ENCODE results near the gene BLCAP.
"Not testable (repeated sequence)": the region's sequence is repeated elsewhere in the genome, so short reads cannot be mapped to it uniquely, and the experiment has no call there.

BLCAP gene

DNA sequence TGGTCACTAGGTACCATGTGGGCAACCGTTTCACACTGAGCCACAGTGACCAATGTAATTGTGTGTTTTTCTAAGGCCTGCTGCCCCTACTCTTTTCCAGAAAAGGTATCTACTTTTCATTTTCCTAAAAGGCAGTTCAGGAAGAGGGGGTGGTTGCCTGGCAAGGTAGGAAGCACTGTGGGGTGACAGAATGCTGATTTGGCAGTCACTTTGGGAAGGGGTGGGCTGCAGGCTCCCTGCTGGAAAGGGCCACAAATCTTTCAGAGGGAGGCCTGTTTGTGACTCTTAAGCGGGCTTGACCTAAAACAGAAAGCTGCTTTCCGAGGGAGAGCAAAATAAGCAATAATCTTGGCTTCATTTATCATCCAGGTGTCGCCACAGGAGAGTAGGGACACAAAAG is 11.8 kb downstream of the BLCAP start:
- DNase-seq (ENCODE audit: low read depth), result no peak

DNA sequence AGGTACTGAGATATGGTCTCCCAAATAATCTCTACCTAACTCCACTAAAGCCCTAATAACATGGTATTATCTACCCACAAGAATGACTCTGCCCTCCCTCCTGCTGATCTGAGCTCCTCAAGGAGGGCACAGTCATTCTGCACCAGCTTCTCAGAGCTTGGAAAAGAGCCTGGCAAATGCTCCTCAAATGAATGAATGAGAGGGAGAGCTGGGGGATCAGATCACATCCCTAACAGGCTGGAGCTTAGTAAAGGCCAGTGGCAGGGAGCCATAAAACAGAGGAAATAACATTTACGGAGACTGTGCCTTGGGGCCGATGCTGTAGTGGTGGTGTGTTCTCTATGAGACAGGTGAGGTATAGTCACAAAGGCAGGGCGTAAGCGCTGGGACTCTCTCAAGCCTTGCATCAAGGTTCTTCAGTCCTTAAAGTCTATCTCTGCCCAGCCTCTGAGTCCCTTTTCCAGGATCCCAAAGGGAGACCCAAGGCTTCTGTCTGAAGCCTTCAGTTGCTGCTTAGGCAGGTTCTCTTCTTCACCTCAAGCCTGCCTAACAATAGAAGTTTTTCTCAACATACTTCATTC is 13.8 kb downstream of the BLCAP start:
- no peak for DNase-seq (ENCODE audit: low read depth)

GRCh38 chr20:37511610-37512275 is 15.9 kb downstream of the BLCAP start:
- DNase-seq (ENCODE audit: low read depth), result no peak

DNA sequence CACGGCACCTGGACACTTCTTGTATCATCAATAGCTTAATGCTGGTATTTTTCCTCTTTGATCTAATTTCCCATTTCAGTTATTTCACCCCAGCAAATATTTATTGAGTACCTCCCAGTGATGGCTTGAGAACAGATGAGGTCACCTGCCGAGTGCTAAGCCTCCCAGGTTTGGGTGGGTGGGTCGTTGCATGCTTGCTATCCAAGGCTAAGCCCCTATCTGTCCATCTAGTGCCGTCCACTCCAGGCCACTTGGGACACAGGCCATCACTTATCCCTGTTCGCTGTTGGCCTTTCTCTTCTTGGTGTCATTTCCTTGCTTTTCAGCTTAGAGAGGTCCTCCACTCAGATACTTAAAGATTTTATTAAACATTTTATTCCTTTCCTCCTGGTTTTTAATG is 17.4 kb downstream of the BLCAP start:
- no peak for DNase-seq (ENCODE audit: low read depth)

DNA sequence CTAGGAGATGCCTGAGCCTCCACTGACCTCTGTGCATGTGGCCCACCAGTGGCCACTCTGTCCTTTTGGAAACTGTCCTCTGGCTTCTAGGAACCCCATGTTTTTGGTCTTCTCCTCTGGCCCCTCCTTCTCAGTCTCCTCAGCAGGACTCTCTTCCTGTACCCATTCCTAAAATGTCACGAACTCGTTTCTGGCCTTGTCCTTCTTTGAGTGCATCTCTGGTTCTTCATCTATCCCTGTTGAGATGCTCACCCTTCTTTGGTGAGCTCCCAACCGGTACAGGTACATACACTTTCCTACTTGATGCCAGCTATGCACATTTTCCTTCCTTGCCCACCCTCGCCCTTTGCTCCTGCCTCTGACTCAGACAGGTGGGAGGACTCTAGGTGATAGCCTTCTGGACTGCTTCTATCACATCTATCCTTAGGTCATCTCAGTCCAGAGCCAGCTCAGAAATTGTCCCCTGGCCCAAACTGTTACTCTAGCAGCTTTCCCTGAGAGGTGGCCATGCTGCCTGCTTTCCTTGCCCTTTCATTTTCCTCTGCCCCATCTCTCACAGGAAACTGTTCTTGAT is 21.4 kb downstream of the BLCAP start:
- no peak for DNase-seq (ENCODE audit: low read depth)

DNA sequence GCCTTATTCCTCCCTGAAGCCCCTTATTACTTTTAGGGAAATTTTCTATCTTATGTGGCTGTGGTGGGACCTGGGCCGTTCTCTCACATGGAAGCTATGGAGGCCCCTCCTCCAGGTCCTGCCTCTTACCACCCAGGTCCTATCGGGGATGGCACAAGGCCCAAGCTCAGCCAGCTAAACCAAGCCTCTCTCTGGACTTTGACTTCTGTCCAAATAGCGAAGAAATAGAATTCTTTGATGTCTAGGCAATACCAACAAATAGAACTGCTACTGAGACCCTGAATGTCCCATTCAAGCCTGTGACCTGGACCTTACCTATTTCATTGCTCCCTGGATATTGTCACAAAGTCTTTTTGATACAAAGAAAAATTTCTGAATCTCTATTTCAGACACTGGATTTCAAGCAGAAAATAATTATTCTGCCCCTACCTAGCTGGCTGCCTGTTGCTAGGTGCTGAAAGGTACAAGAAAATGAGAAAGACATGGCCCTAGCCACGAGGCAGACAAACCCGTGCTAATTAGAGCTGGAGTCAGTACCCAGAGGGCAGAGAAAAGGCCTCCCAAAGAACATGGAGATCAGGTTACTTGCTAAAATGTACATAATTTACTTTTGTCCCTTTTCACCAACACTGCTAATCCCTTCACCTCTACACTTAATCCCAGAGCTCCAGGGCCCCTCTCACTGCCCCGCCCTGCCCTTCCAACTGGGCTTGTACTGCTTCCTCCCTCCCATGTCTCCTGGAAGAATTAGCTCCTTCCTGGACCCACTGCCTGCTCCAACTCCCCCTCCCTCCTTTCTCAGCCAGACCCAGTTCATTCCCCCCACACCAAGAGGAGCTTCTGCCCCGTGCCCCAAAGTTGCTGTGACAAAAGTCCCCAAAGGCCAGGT is 22.2 kb downstream of the BLCAP start:
- no peak for DNase-seq (ENCODE audit: low read depth)

GRCh38 chr20:37504404-37505096 is 23.1 kb downstream of the BLCAP start:
- no peak for DNase-seq (ENCODE audit: low read depth)

DNA sequence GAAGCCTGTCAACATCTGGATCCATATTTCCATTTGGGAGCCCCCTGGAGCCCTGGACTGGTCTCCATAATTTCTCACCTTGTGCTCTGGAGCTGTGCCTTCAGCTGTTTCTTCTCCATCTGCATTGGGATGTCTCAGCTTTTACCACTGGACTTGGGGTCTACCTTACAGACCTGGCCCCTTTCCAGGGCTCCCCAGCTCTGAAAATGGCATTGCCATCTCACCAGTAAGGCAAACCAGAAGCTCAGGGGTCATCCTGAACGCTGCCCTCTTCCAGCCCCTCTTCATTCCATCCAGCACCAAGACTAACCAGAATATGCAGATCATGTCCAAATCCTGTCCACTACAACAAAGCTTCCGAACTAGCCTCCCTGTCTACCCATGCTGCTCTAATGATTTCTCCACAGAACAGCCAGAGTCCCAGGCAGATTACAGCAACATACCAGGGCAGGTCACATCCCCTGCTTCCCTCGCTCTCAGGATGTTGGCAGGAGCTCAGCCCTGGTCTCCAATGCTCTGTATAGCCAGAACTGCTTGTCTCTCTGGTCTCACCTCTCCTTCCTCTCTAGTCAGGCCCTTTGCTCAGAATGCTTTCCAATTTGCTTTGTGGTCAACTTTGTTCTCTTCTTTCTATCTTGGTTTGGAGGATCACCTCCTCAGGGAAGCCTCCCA is 24.3 kb downstream of the BLCAP start:
- DNase-seq (ENCODE audit: low read depth), result no peak

GRCh38 chr20:37502654-37503053 is 25.0 kb downstream of the BLCAP start:
- DNase-seq (ENCODE audit: low read depth), result no peak

DNA sequence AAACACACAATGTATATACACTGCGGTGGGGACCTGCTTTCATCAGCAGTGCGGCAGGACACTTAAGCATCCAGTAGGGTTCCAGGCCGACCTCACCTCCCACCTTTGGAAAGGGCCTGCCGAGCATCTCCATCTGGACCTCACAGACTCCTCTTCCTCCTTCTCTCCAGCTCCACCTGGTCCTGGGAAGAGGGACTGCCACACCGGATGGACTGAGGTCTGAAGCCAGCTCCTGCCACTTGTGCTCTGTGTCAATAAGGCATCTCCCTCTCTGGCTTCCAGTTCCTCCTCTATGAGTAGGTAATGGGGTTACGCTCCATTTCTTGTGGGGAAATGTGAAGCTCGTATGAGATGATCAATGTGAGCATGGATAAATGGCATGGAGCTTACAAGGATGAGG is 25.7 kb downstream of the BLCAP start:
- no peak for DNase-seq (ENCODE audit: low read depth)

- DNase-seq (ENCODE audit: low read depth), result no peak
These were observed 27.4 kb downstream of the BLCAP start for GRCh38 chr20:37500311-37500710.

DNA sequence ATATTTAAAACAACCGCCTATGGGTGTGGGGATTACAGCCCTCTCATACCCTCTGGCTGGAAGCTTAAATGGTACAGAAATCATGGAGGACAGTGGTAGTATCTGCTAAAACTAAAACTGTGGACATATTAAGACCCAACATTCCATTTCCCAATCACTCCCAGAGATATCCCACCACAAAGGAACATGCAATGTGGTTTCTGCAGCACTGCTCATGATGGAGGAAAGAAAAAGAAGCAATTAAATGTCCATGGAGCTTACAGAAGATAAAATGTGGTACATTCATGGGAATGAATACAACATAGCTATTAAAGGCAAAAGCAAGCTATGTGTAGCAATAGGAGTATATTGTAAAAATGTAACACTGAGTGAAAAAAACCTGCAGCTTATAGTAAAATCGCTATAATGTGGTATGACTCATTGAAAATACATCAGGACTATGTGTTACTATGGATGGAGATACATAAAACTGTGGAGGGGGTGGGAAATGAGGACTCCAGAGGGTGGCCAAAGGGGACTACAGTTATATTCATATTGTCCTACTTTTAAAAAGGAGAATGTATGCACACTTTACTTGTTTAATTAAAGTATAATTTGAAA is 29.5 kb downstream of the BLCAP start:
- no peak for DNase-seq (ENCODE audit: low read depth)

- DNase-seq (ENCODE audit: low read depth), result no peak
These were observed 32.9 kb downstream of the BLCAP start for GRCh38 chr20:37494796-37495195.

DNA sequence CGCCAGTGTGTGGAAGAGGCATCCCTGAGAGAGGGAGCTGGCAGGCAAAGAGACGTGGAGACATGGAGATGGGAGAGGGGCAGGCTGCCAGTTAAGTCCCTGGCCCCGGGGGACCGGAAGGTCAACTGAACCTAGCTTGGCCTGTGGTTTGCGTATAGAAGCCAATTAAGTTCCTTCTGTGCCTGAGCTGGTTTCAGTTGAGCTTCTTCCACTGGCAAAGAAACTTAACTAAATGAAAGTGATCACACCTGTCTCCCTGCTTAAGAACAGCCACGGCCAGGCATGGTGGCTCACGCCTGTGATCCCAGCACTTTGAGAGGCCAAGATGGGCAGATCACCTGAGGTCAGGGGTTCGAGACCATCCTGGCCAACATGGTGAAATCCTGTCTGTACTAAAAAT is 33.4 kb downstream of the BLCAP start:
- no peak for DNase-seq (ENCODE audit: low read depth)

DNA sequence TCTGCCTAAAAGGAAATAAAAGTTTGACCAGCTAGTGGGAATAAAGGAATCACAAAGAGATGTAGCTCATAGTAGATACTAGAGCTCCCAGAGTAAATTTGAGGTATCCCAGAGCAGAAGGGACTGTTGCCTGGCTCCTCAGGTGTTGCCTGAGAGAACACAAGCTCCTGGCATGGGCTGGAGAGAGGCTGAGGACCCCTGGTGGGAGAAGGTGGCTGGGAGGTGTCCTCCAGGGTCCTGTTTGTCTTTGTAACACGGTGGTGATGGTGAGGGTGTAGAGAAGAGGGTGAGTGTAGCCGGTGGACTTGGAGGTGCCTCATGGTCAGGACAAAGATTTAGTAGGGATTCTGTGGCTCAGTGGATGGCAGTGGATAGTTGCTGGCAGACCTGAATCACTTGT is 34.7 kb downstream of the BLCAP start:
- no peak for DNase-seq (ENCODE audit: low read depth)

DNA sequence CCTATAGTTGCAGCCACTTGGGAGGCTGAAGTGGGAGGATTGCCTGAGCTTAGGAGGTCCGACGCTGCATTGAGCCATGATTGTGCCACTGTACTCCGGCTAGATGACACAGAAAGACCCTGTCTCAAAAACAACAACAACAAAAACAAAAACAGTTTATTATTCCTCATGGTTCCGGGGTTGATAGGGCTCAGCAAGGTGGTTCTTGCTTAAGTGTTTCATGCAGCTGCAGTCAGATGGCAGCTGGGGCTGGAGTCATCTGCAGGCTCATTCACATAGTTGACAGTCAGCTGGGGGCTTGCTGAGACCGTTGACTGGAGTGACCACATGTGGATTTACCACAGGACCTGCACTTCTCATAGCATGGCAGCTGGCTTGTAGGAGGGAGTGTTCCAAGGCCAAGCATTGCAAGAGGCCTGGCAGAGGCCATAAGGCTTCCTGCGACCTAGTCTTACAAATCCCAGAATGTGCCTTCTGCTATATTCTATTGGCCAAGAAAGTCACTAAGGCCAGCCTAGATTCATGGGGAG is 35.5 kb downstream of the BLCAP start:
- no peak for DNase-seq (ENCODE audit: low read depth)

DNA sequence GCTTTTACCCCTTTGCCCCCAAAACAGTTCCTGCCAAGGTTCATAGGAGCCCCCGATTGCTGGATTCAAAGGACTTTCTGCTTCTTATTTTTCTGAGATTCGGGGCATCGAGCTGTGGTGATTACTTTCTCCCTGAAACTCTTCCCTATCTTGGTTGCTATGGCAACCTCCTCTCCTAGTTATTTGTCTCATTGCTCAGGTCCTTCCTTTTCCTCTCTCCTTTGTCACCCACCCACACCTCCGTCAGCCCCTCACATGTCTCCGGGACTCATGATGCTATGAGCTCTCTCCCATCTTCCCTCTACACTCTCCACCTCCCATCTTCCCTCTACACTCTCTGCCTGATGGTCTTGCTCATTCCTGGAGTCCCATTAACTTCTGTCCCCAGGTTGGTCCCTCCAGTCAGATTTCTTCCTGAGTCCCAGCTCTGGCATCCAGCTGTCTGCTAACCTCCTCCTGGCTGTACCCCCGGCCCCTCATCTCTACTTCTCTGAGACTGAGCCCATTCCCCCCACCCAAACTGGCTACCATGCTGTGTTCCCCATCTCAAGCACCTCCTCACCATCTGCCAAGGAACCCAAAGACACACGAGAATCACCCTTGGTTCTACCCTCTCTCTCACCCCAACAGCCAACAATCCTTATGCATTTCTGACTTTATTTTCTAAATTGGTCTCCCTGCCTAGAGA is 36.9 kb downstream of the BLCAP start:
- DNase-seq (ENCODE audit: low read depth), result no peak

GRCh38 chr20:37486209-37486608 is 41.5 kb downstream of the BLCAP start:
- DNase-seq (ENCODE audit: low read depth), result not testable (repeated sequence)

DNA sequence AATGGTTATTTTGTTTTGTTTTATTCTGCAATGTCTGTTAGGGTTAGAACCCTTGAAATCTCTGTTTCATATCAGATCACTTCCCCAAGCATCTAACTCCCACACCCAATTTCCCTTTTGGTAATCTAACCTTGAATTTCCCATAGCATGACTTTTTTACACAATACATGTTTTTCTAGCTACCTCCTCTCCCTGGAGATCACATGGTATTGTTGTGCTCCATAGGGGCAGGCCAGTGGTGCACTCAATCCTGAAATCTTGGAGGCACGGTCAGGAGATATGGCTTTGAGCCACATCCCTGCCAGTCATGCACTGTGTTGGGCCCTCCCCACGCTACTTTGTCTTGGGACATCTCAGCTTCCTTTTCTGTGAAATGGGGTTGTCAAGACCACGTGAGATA is 43.3 kb downstream of the BLCAP start:
- no peak for DNase-seq (ENCODE audit: low read depth)

- no peak for DNase-seq (ENCODE audit: low read depth)
These were observed 46.1 kb downstream of the BLCAP start for GRCh38 chr20:37481610-37482009.

Measured in activated T-cell treated with anti-CD3 and anti-CD28 coated beads for 24 hours (primary cell).